CD4-positive, CD25-positive, alpha-beta regulatory T cell (primary cell): Measurements from ENCODE around the gene COA8. TPM values are rescaled to one million over a fixed set of nuclear protein-coding genes. Genes with fewer than 3 reads are reported as not detected.

Source experiments
- ATAC-seq, 2 donors: fragments of 150-1000 bp; cut with Tn5 transposase; one replicate each; pipeline ENCODE4 v1.10.0; 2021; ENCODE audit warnings: low read depth in 2 of 2, moderate number of reproducible peaks in 2 of 2, moderate library complexity in 1 of 2
- DNase-seq, 3 donors: peaks; one replicate each; pipeline versions ENCODE4 v3.0.0 to v3.0.0-alpha.2; 2012 to 2022; ENCODE audit warnings: mixed read lengths in 1 of 3
- H3K27ac ChIP-seq: one replicate; pipeline ENCODE4 v1.7.0; 2013; ENCODE audit warnings: mild to moderate bottlenecking, low read length; ENCODE audit not compliant: insufficient read depth, poor library complexity, severe bottlenecking
- H3K27me3 ChIP-seq: one replicate; pipeline ENCODE4 v1.7.0; 2013; ENCODE audit warnings: low read length; ENCODE audit not compliant: control insufficient read depth, insufficient read depth
- H3K36me3 ChIP-seq: one replicate; pipeline ENCODE4 v1.7.0; 2013; ENCODE audit warnings: mild to moderate bottlenecking, low read length, moderate library complexity; ENCODE audit not compliant: control insufficient read depth, insufficient read depth
- H3K4me1 ChIP-seq: 2 replicates; pipeline ENCODE4 v1.7.0; 2013; ENCODE audit warnings: mild to moderate bottlenecking, low read length; ENCODE audit not compliant: insufficient read depth, control insufficient read depth, poor library complexity, severe bottlenecking
- H3K4me3 ChIP-seq: one replicate; pipeline ENCODE4 v1.7.0; 2013; ENCODE audit warnings: low read depth, mild to moderate bottlenecking, low read length, moderate library complexity
- H3K9me3 ChIP-seq, 2 experiments: 1 replicate in 1 of 2; 2 replicates in 1 of 2; pipeline ENCODE4 v1.7.0; 2013; ENCODE audit warnings: low read length in 2 of 2, mild to moderate bottlenecking in 1 of 2, moderate library complexity in 1 of 2; ENCODE audit not compliant: control insufficient read depth in 2 of 2
- H3K27ac Mint-ChIP-seq, 3 donors: one replicate each; pipeline ENCODE4 v1.8.0; 2020 to 2022; ENCODE audit warnings: mild to moderate bottlenecking in 3 of 3, mixed read lengths in 3 of 3, moderate library complexity in 2 of 3
- H3K27me3 Mint-ChIP-seq: one replicate; pipeline ENCODE4 v1.8.0; 2022; ENCODE audit warnings: mild to moderate bottlenecking, mixed read lengths
- H3K36me3 Mint-ChIP-seq: one replicate; pipeline ENCODE4 v1.8.0; 2020; ENCODE audit warnings: mixed read lengths
- H3K4me1 Mint-ChIP-seq, 4 donors: one replicate each; pipeline ENCODE4 v1.8.0; 2020 to 2022; ENCODE audit warnings: mixed read lengths in 4 of 4, mild to moderate bottlenecking in 1 of 4
- H3K4me3 Mint-ChIP-seq, 4 donors: one replicate each; pipeline ENCODE4 v1.8.0; 2020 to 2022; ENCODE audit warnings: mild to moderate bottlenecking in 4 of 4, mixed read lengths in 4 of 4, moderate library complexity in 3 of 4
- H3K9me3 Mint-ChIP-seq, 7 donors: one replicate each; pipeline ENCODE4 v1.8.0; 2020 to 2022; ENCODE audit warnings: mixed read lengths in 7 of 7, mild to moderate bottlenecking in 3 of 7, moderate library complexity in 2 of 7
- polyA plus RNA-seq, 4 donors: library from polyadenylated mRNA; unstranded; fragments of 300-500 nt; fragmentation: Illumina TruSeq; gene quantifications; one replicate each; pipeline ENCODE4 v1.2.3, GENCODE V29; 2021
- total RNA-seq: library from RNA; stranded (reverse); gene quantifications from one replicate; pipeline ENCODE4 v1.2.3, GENCODE V29; 2022

Gene COA8
- total and polyA plus RNA-seq, 5 donors from 2014 or later, result 15.1 to 55.0 (median 48.6) TPM

- ATAC-seq (no peak), DNase-seq (no peak)
- H3K27me3 ChIP-seq, result no peaks in the 10 kb centered on the region
- H3K27ac Mint-ChIP-seq, result no peak overlapping the region
- peaks cover 15% of the 10 kb centered on the region for H3K36me3 ChIP-seq
- no peak overlapping the region for H3K4me3 ChIP-seq
- no peaks in the 10 kb centered on the region for H3K27me3 Mint-ChIP-seq
- H3K36me3 Mint-ChIP-seq, result peaks cover 28% of the 10 kb centered on the region
- no peak overlapping the region for H3K27ac ChIP-seq
- peaks cover 0 to 8% (median 4%) of the 10 kb centered on the region in 4 donors for H3K4me1 Mint-ChIP-seq
- H3K4me3 Mint-ChIP-seq, result no peak overlapping the region
- no peaks in the 10 kb centered on the region for H3K9me3 Mint-ChIP-seq
- H3K4me1 ChIP-seq, result no peaks in the 10 kb centered on the region
- no peaks in the 10 kb centered on the region for H3K9me3 ChIP-seq
Measured at GRCh38 chr14:103581954-103582703, 19.4 kb downstream of the COA8 start.

DNA sequence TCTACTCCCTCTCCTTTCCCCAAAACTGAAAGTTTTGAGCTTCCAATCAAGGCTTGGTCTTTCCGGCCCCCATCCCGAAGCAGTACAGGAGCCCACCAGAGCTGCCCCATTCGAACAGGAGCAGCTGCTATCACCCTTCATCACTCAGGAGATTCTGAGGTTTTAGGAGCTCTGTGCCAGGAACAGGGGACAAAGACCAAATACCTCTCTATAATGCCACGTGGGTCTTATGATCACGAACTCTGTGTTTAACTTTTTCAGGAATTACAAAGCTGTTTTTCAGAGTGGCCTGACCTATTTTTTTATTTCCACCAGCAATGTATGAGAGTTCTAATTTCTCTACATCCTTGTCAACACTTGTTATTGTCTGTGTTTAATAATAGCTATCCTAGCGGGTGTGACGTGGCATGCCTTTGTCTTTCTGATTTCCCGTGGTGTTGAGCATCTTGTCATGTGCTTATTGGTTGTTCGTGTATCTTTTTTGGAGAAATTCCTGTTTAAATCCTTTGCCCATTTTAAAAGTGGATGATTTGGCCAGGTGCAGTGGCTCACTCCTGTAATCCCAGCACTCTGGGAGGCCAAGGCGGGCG, 21.7 kb downstream of the COA8 start:
- Histone ChIP-seq H3K4me1 (no peaks in the 10 kb centered on the region), H3K27ac (no peak overlapping the region), H3K27me3 (no peaks in the 10 kb centered on the region), H3K4me3 (no peak overlapping the region), H3K9me3 (no peaks in the 10 kb centered on the region), H3K36me3 (peaks cover 3% of the 10 kb centered on the region)
- H3K4me1 Mint-ChIP-seq, result peaks cover 0 to 9% (median 4%) of the 10 kb centered on the region in 4 donors
- no peaks in the 10 kb centered on the region for H3K27me3 Mint-ChIP-seq
- peaks cover 21% of the 10 kb centered on the region for H3K36me3 Mint-ChIP-seq
- H3K9me3 Mint-ChIP-seq, result no peaks in the 10 kb centered on the region
- H3K4me3 Mint-ChIP-seq, result no peak overlapping the region
- ATAC-seq, result no peak
- DNase-seq, result no peak
- H3K27ac Mint-ChIP-seq, result no peak overlapping the region

- peaks cover 2% of the 10 kb centered on the region for H3K36me3 ChIP-seq
- no peak for DNase-seq
- peaks cover 5% of the 10 kb centered on the region for H3K36me3 Mint-ChIP-seq
- H3K4me1 ChIP-seq, result peaks cover 6% of the 10 kb centered on the region
- H3K4me1 Mint-ChIP-seq, result peaks cover 0 to 6% (median 2%) of the 10 kb centered on the region in 4 donors
- no peaks in the 10 kb centered on the region for H3K9me3 ChIP-seq
- no peaks in the 10 kb centered on the region for H3K9me3 Mint-ChIP-seq
- no peak overlapping the region for H3K27ac Mint-ChIP-seq
- peak overlapping the region in 1 of 4 donors; percentile 41 for H3K4me3 Mint-ChIP-seq
- H3K27me3 ChIP-seq, result no peaks in the 10 kb centered on the region
- H3K4me3 ChIP-seq, result no peak overlapping the region
- H3K27ac ChIP-seq, result no peak overlapping the region
- ATAC-seq, result peak in 1 of 2 donors; percentile 34
- no peaks in the 10 kb centered on the region for H3K27me3 Mint-ChIP-seq
Measured at GRCh38 chr14:103593577-103593976, 30.8 kb downstream of the COA8 start.

GRCh38 chr14:103594265-103594664, 31.5 kb downstream of the COA8 start:
- H3K4me1 ChIP-seq, result peaks cover 6% of the 10 kb centered on the region
- H3K27me3 ChIP-seq, result no peaks in the 10 kb centered on the region
- H3K4me3 Mint-ChIP-seq, result no peak overlapping the region
- DNase-seq (no peak), ATAC-seq (no peak)
- peaks cover 4% of the 10 kb centered on the region for H3K36me3 Mint-ChIP-seq
- H3K4me1 Mint-ChIP-seq, result peaks cover 0 to 6% (median 2%) of the 10 kb centered on the region in 4 donors
- no peaks in the 10 kb centered on the region for H3K9me3 ChIP-seq
- H3K36me3 ChIP-seq, result peaks cover 2% of the 10 kb centered on the region
- no peaks in the 10 kb centered on the region for H3K27me3 Mint-ChIP-seq
- H3K4me3 ChIP-seq, result no peak overlapping the region
- no peaks in the 10 kb centered on the region for H3K9me3 Mint-ChIP-seq
- H3K27ac Mint-ChIP-seq, result peak overlapping the region in 1 of 3 donors; percentile 83
- H3K27ac ChIP-seq, result no peak overlapping the region

- H3K4me1 ChIP-seq, result peaks cover 6% of the 10 kb centered on the region
- H3K27ac ChIP-seq, result no peak overlapping the region
- H3K9me3 Mint-ChIP-seq, result no peaks in the 10 kb centered on the region
- no peaks in the 10 kb centered on the region for H3K36me3 Mint-ChIP-seq
- H3K27me3 ChIP-seq, result no peaks in the 10 kb centered on the region
- no peaks in the 10 kb centered on the region for H3K27me3 Mint-ChIP-seq
- no peak overlapping the region for H3K4me3 ChIP-seq
- no peaks in the 10 kb centered on the region for H3K9me3 ChIP-seq
- H3K36me3 ChIP-seq, result no peaks in the 10 kb centered on the region
- H3K4me3 Mint-ChIP-seq, result no peak overlapping the region
- DNase-seq (no peak), ATAC-seq (no peak)
- H3K27ac Mint-ChIP-seq, result no peak overlapping the region
- H3K4me1 Mint-ChIP-seq, result peaks cover 0 to 6% (median 2%) of the 10 kb centered on the region in 4 donors
Measured at GRCh38 chr14:103597623-103598377, 35.0 kb downstream of the COA8 start.

DNA sequence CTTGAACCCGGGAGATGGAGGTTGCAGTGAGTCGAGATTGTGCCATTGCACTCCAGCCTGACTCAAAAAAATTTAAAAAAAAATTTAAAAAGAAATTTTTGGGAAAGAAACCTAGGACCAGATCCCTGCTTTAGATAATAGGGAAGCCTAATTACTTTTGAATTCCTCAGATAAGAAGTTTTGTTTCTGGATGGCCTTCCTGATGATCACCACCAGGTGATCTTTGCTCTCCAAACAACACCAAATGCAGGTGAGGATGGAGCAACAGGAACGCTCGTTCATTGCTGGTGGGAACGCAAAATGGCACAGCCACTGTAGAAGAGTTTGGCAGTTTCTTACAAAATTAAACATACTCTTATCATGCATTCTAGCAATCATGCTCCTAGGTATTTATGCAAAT, 37.7 kb downstream of the COA8 start:
- no peaks in the 10 kb centered on the region for H3K4me1 ChIP-seq
- H3K27ac Mint-ChIP-seq, result no peak overlapping the region
- no peak overlapping the region for H3K27ac ChIP-seq
- no peaks in the 10 kb centered on the region for H3K27me3 Mint-ChIP-seq
- no peaks in the 10 kb centered on the region for H3K27me3 ChIP-seq
- H3K9me3 ChIP-seq, result no peaks in the 10 kb centered on the region
- H3K9me3 Mint-ChIP-seq, result no peaks in the 10 kb centered on the region
- H3K4me3 Mint-ChIP-seq, result no peak overlapping the region
- H3K36me3 ChIP-seq, result no peaks in the 10 kb centered on the region
- no peak for DNase-seq
- H3K36me3 Mint-ChIP-seq, result no peaks in the 10 kb centered on the region
- ATAC-seq, result no peak
- H3K4me1 Mint-ChIP-seq, result no peaks in the 10 kb centered on the region
- H3K4me3 ChIP-seq, result no peak overlapping the region

- H3K27ac ChIP-seq, result no peak overlapping the region
- peak overlapping the region in 1 of 3 donors; percentile 75 for H3K27ac Mint-ChIP-seq
Measured at GRCh38 chr14:103604620-103605019, 41.9 kb downstream of the COA8 start.

More at GRCh38 chr14:103604620-103605019, 41.9 kb downstream of the COA8 start:
- Mint-ChIP-seq H3K4me3 (no peak overlapping the region), H3K27me3 (peaks cover 6% of the 10 kb centered on the region), H3K9me3 (peaks cover 0 to 2% (median 0%) of the 10 kb centered on the region in 7 donors), H3K4me1 (peaks cover 7 to 25% (median 13%) of the 10 kb centered on the region in 4 donors), H3K36me3 (no peaks in the 10 kb centered on the region)
- H3K4me1 ChIP-seq, result peaks cover 18% of the 10 kb centered on the region
- no peaks in the 10 kb centered on the region for H3K27me3 ChIP-seq
- no peak for ATAC-seq
- DNase-seq, result no peak
- H3K36me3 ChIP-seq, result no peaks in the 10 kb centered on the region
- no peaks in the 10 kb centered on the region for H3K9me3 ChIP-seq
- H3K4me3 ChIP-seq, result no peak overlapping the region
